ENCODE data around the gene MTUS2.

DNA sequence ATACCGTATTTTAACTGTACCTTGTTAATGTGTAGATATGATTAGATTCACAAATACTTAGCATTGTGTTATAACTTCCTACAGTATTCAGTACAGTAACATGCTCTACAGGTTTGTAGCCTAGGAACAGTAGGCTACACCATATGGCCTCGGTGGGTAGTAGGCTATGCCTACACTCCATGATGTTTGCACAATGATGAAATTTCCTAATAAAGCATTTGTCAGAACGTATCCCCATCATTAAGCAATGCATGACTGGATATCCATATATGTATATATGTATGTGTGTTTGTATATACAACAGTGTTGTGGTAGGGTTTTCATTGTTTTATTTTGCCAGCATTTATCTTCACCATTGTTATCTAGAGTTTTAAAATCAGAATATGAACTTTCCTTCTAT lies 655.9 kb downstream of the MTUS2 start:
- no peak for TF ChIP-seq CTCF (IDR thresholded peaks at IDR 0.05; ENCODE audit: poor library complexity)
- TF ChIP-seq EZH2 (IDR thresholded peaks at IDR 0.05; ENCODE audit: borderline replicate concordance): no peak
- TF ChIP-seq EZH2phosphoT487 (IDR thresholded peaks at IDR 0.05; ENCODE audit: low read depth, severe bottlenecking, unreplicated experiment): no peak

Measured in hepatocyte (in vitro differentiated cells).